Calu3 (cell line): ENCODE measurements around the gene SNAPC3. TPM values are rescaled to one million over a fixed set of nuclear protein-coding genes. Genes with fewer than 3 reads are reported as not detected.

ENCODE experiments used
- BruUV-seq: library from RNA; stranded (reverse); fragments of 400-500 nt; replicated peaks from 2 replicates; lab custom pipeline; 2021; lab: Mats Ljungman, UMichigan
- CTCF ChIA-PET: fragments of 300-600 bp; sonication (Branson Sonifier 250); formaldehyde crosslinking; loops from one replicate; lab custom pipeline; 2022; ENCODE audit warnings: antibody characterized with exemption; lab: Charles Lee
- DNase-seq: peaks from one replicate; pipeline ENCODE4 v3.0.0; 2022
- H3K27ac Mint-ChIP-seq: one replicate; pipeline ENCODE4 v1.8.0; 2022; ENCODE audit warnings: mixed read lengths; ENCODE audit not compliant: unreplicated experiment
- H3K27me3 Mint-ChIP-seq: one replicate; pipeline ENCODE4 v1.8.0; 2022; ENCODE audit warnings: mixed read lengths; ENCODE audit not compliant: unreplicated experiment
- H3K36me3 Mint-ChIP-seq: one replicate; pipeline ENCODE4 v1.8.0; 2022; ENCODE audit warnings: mild to moderate bottlenecking, moderate library complexity, mixed read lengths; ENCODE audit not compliant: insufficient read depth, unreplicated experiment
- H3K4me1 Mint-ChIP-seq: one replicate; pipeline ENCODE4 v1.8.0; 2022; ENCODE audit warnings: mild to moderate bottlenecking, low read depth, mixed read lengths; ENCODE audit not compliant: unreplicated experiment
- H3K4me3 Mint-ChIP-seq: one replicate; pipeline ENCODE4 v1.8.0; 2022; ENCODE audit warnings: mild to moderate bottlenecking, low read depth, moderate library complexity, mixed read lengths; ENCODE audit not compliant: unreplicated experiment
- H3K9me3 Mint-ChIP-seq: one replicate; pipeline ENCODE4 v1.8.0; 2022; ENCODE audit warnings: low read depth, mixed read lengths; ENCODE audit not compliant: unreplicated experiment
- intact Hi-C: fragments of 100-400 bp; cut with micrococcal nuclease; formaldehyde crosslinking; loops from one replicate; pipeline ENCODE4 v1.10.0; 2022; ENCODE audit not compliant: unreplicated experiment
- total RNA-seq: library from RNA; stranded (reverse); gene quantifications from 2 replicates; pipeline ENCODE4 v1.2.3, GENCODE V29; 2022
- TF ChIP-seq, protein P1 (sequence below): fragments of 200-600 bp; IDR thresholded peaks from one replicate; pipeline ENCODE4 v1.8.0; 2022; ENCODE audit warnings: antibody characterized with exemption; ENCODE audit not compliant: unreplicated experiment

Gene SNAPC3
- total RNA-seq, 1 experiment from 2014 or later, result 17.1 TPM

DNA sequence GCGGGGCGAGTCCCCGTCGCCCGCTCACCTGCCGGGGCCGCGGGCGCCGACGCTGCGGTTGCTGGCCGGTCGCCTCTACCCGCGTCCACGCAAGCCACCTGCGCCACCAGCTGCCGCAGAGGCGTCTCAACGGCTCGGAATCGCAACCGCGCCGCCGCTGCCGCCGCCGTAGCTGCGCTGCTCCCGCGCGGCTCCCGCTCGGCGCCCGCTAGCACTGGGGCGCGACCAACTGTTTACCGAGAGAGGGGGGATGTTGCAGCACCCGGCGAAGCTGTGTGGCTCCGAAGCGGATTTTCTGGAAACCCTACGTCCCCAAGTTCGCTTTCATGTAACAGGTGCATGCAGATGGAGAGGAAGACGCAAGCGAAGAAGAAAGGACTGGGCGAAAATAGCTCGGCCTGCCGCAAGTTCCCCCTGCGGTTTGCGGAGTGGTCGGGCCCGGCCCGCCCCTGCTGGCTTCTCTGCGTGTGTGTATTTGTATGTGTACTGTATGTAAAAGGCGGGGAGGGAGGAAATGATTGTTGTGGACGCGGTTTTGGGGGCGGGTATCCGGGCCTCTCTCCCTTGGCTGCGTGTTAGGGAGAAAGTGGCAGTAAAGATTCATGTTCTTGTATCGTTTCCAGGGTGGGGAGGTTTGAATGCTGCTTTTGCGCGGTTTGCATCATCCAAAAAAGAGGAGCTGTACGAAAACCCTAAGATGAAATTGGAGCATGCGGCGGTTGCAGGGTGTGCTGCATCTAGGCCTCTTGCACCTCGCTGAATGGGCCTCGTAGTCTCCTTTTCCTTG is 88.3 kb downstream of the SNAPC3 start, which contains the start of gene PSIP1:
Gene PSIP1 (minus strand): TSS at position 182 of the 787 bp plus-strand sequence. CDS start 782 bp downstream, outside the sequence.
- CTCF ChIA-PET, result interaction anchor here (0.6 to 0.7 kb wide), 2 partner anchors 30 to 40 kb away, joined by 3 read pairs; no protein-coding TSS in a partner anchor
- H3K4me3 Mint-ChIP-seq, result peak within 1 kb of the TSS; percentile 72
- H3K4me1 Mint-ChIP-seq, result peaks cover 15% of the 10 kb centered on the region
- peak within 1 kb of the TSS; percentile 100 for H3K27ac Mint-ChIP-seq
- H3K9me3 Mint-ChIP-seq, result no peaks in the 10 kb centered on the region
- DNase-seq, result peak; percentile 75
- H3K36me3 Mint-ChIP-seq, result peaks cover 22% of the 10 kb centered on the region
- BruUV-seq, result no TSS peak
- intact Hi-C loops, result no loop called here
- TF ChIP-seq, protein P1, sequence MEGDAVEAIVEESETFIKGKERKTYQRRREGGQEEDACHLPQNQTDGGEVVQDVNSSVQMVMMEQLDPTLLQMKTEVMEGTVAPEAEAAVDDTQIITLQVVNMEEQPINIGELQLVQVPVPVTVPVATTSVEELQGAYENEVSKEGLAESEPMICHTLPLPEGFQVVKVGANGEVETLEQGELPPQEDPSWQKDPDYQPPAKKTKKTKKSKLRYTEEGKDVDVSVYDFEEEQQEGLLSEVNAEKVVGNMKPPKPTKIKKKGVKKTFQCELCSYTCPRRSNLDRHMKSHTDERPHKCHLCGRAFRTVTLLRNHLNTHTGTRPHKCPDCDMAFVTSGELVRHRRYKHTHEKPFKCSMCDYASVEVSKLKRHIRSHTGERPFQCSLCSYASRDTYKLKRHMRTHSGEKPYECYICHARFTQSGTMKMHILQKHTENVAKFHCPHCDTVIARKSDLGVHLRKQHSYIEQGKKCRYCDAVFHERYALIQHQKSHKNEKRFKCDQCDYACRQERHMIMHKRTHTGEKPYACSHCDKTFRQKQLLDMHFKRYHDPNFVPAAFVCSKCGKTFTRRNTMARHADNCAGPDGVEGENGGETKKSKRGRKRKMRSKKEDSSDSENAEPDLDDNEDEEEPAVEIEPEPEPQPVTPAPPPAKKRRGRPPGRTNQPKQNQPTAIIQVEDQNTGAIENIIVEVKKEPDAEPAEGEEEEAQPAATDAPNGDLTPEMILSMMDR, result no peak
- no peaks in the 10 kb centered on the region for H3K27me3 Mint-ChIP-seq

Other genes with a start within 250 kb of the SNAPC3 start
- 6.0 and 7.5 TPM in 2 replicates for gene TTC39B, start 115.7 kb upstream of the SNAPC3 start, total RNA-seq
- gene PSIP1, start 88.1 kb downstream of the SNAPC3 start, total RNA-seq, result 50.1 and 56.2 TPM in 2 replicates
- 2.1 and 2.4 TPM in 2 replicates for gene CCDC171, start 130.2 kb downstream of the SNAPC3 start, total RNA-seq